Keratinocyte (primary cell): Measurements from ENCODE around the gene ACAD9. TPM values are rescaled to one million over a fixed set of nuclear protein-coding genes. Genes with fewer than 3 reads are reported as not detected.

Source experiments
- DNase-seq: peaks from one replicate; pipeline ENCODE4 v3.0.0-alpha.2; 2011; ENCODE audit warnings: low read depth, missing footprints, low spot score
- FAIRE-seq: peaks from 2 replicates; lab custom pipeline; 2011; peaks lifted over from hg19 to GRCh38; lab: Jason Lieb, UNC
- H2AFZ ChIP-seq: 2 replicates; pipeline ENCODE4 v1.6.0; 2012; ENCODE audit warnings: low read length, control low read depth, inconsistent platforms; ENCODE audit not compliant: control insufficient read depth
- H3K27ac ChIP-seq: 2 replicates; pipeline ENCODE4 v1.5.1; 2011; ENCODE audit warnings: low read length; ENCODE audit not compliant: control insufficient read depth, insufficient read depth
- H3K27me3 ChIP-seq: 3 replicates; pipeline ENCODE4 v1.6.0; 2011; ENCODE audit warnings: low read length; ENCODE audit not compliant: control insufficient read depth, insufficient read depth; ENCODE audit errors: extremely low read depth
- H3K36me3 ChIP-seq, 2 experiments: 2 replicates in 1 of 2; 3 replicates in 1 of 2; pipeline ENCODE4 v1.5.1; 2011; ENCODE audit warnings: low read length in 2 of 2, mild to moderate bottlenecking in 1 of 2; ENCODE audit not compliant: control insufficient read depth in 2 of 2, insufficient read depth in 2 of 2; ENCODE audit errors: extremely low read depth in 1 of 2
- H3K4me1 ChIP-seq: 3 replicates; pipeline ENCODE4 v1.5.1; 2011; ENCODE audit warnings: low read length; ENCODE audit not compliant: control insufficient read depth, insufficient read depth; ENCODE audit errors: extremely low read depth
- H3K4me2 ChIP-seq: 3 replicates; pipeline ENCODE4 v1.6.0; 2011; ENCODE audit warnings: low read depth, low read length; ENCODE audit not compliant: control insufficient read depth, insufficient read depth; ENCODE audit errors: extremely low read depth
- H3K4me3 ChIP-seq, 3 experiments: fragments of 200-600 bp in 1 of 3; sonication (generic) in 1 of 3; 2 replicates in 2 of 3; 3 replicates in 1 of 3; pipeline ENCODE4 v1.5.1; 2011 to 2016; ENCODE audit warnings: low read length in 3 of 3, mild to moderate bottlenecking in 3 of 3, control low read depth in 2 of 3, inconsistent platforms in 1 of 3, low read depth in 1 of 3, mixed read lengths in 1 of 3, mixed run types in 1 of 3, moderate library complexity in 1 of 3; ENCODE audit not compliant: control insufficient read depth in 2 of 3, insufficient read depth in 2 of 3; ENCODE audit errors: extremely low read depth in 1 of 3
- H3K79me2 ChIP-seq: 2 replicates; pipeline ENCODE4 v1.6.0; 2012; ENCODE audit warnings: low read length; ENCODE audit not compliant: control insufficient read depth, insufficient read depth
- H3K9ac ChIP-seq: 3 replicates; pipeline ENCODE4 v1.6.0; 2011; ENCODE audit warnings: low read length; ENCODE audit not compliant: control insufficient read depth, insufficient read depth; ENCODE audit errors: extremely low read depth
- H3K9me1 ChIP-seq: 3 replicates; pipeline ENCODE4 v1.6.0; 2011; ENCODE audit warnings: low read length; ENCODE audit not compliant: control insufficient read depth, insufficient read depth; ENCODE audit errors: extremely low read depth
- H3K9me3 ChIP-seq: 2 replicates; pipeline ENCODE4 v1.5.1; 2012; ENCODE audit warnings: low read depth, low read length; ENCODE audit not compliant: control insufficient read depth
- H4K20me1 ChIP-seq: 3 replicates; pipeline ENCODE4 v1.6.0; 2011; ENCODE audit warnings: low read length; ENCODE audit not compliant: control insufficient read depth, insufficient read depth; ENCODE audit errors: extremely low read depth
- EZH2 ChIP-seq: IDR thresholded peaks from one replicate; pipeline ENCODE4 v1.6.1; 2012; ENCODE audit warnings: inconsistent platforms, mild to moderate bottlenecking, low read length, moderate library complexity
- dilution Hi-C: fragments of 300-500 bp; cut with MboI; formaldehyde crosslinking; loops from one replicate; pipeline ENCODE4 v1.7.0; 2020; ENCODE audit warnings: low sequenced_read_pairs; ENCODE audit not compliant: extremely low pct_ligation_motif_present
- polyA plus RNA-seq, 5 experiments: library from polyadenylated mRNA; depleted of rRNA in 3 of 5; stranded (reverse) in 3 of 5; stranded (forward) in 1 of 5; unstranded in 1 of 5; fragments of >200 nt; gene quantifications; 1 replicate in 1 of 5; 2 replicates in 3 of 5; 3 replicates in 1 of 5; pipeline versions ENCODE4 v1.2.1 to v1.2.3, GENCODE V29; 2011 to 2012; ENCODE audit warnings: missing spikeins in 2 of 5, low read depth in 1 of 5, low replicate concordance in 1 of 5
- TF ChIP-seq, protein P1 (sequence below), 3 experiments: IDR thresholded peaks in 1 of 3; conservative IDR thresholded peaks in 1 of 3; optimal IDR thresholded peaks in 1 of 3; 2 replicates in 2 of 3; 3 replicates in 1 of 3; pipeline versions ENCODE3 to v1.5.1; 2011; ENCODE audit warnings: low read length in 3 of 3, mild to moderate bottlenecking in 3 of 3, moderate library complexity in 2 of 3, control low read depth in 1 of 3, inconsistent platforms in 1 of 3; ENCODE audit not compliant: insufficient read depth in 2 of 3; ENCODE audit errors: extremely low read depth in 1 of 3

ACAD9 gene
- polyA plus RNA-seq, 1 donor (not counting 4 experiments of a cell fraction or from before 2014, with no cell fraction given): 36.6 TPM

- TF ChIP-seq EZH2: no peak
- TF ChIP-seq, protein P1, sequence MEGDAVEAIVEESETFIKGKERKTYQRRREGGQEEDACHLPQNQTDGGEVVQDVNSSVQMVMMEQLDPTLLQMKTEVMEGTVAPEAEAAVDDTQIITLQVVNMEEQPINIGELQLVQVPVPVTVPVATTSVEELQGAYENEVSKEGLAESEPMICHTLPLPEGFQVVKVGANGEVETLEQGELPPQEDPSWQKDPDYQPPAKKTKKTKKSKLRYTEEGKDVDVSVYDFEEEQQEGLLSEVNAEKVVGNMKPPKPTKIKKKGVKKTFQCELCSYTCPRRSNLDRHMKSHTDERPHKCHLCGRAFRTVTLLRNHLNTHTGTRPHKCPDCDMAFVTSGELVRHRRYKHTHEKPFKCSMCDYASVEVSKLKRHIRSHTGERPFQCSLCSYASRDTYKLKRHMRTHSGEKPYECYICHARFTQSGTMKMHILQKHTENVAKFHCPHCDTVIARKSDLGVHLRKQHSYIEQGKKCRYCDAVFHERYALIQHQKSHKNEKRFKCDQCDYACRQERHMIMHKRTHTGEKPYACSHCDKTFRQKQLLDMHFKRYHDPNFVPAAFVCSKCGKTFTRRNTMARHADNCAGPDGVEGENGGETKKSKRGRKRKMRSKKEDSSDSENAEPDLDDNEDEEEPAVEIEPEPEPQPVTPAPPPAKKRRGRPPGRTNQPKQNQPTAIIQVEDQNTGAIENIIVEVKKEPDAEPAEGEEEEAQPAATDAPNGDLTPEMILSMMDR (optimal IDR thresholded peaks at IDR 0.05 in 1 of 3, IDR thresholded peaks at IDR 0.05 in 1 of 3, conservative IDR thresholded peaks at IDR 0.05 in 1 of 3; ENCODE audit: extremely low read depth in 1 of 3, insufficient read depth in 2 of 3, low read length in 3 of 3): no peak
- Histone ChIP-seq H4K20me1 (no peaks in the 10 kb centered on the region), H3K4me3 (no peak overlapping the region), H3K36me3 (no peaks in the 10 kb centered on the region), H3K4me2 (no peak overlapping the region), H3K9me1 (no peaks in the 10 kb centered on the region), H3K27ac (no peak overlapping the region), H3K4me1 (no peaks in the 10 kb centered on the region), H3K27me3 (no peaks in the 10 kb centered on the region), H3K79me2 (no peaks in the 10 kb centered on the region), H2AFZ (no peak overlapping the region), H3K9me3 (peaks cover 10% of the 10 kb centered on the region), H3K9ac (no peak overlapping the region)
- DNase-seq: no peak
- dilution Hi-C loops: no loop called here
- FAIRE-seq: no peak
Measured at GRCh38 chr3:128854475-128854874, 24.9 kb upstream of the ACAD9 start.

- peaks cover 15% of the 10 kb centered on the region for H3K9me3 ChIP-seq
Measured at GRCh38 chr3:128855569-128855968, 23.9 kb upstream of the ACAD9 start.

More at GRCh38 chr3:128855569-128855968, 23.9 kb upstream of the ACAD9 start:
- DNase-seq (no peak), FAIRE-seq (no peak)
- TF ChIP-seq EZH2: no peak
- TF ChIP-seq, protein P1 (optimal IDR thresholded peaks at IDR 0.05 in 1 of 3, IDR thresholded peaks at IDR 0.05 in 1 of 3, conservative IDR thresholded peaks at IDR 0.05 in 1 of 3; ENCODE audit: extremely low read depth in 1 of 3, insufficient read depth in 2 of 3, low read length in 3 of 3): no peak
- Histone ChIP-seq H3K9ac (no peak overlapping the region), H3K27ac (no peak overlapping the region), H3K79me2 (no peaks in the 10 kb centered on the region), H4K20me1 (no peaks in the 10 kb centered on the region), H2AFZ (no peak overlapping the region), H3K4me3 (no peak overlapping the region), H3K27me3 (no peaks in the 10 kb centered on the region), H3K4me1 (no peaks in the 10 kb centered on the region), H3K4me2 (no peak overlapping the region), H3K9me1 (no peaks in the 10 kb centered on the region), H3K36me3 (no peaks in the 10 kb centered on the region)
- dilution Hi-C loops: no loop called here
